IPS-NIHi11 (cell line): ENCODE measurements around the gene PNKP.
A peak's percentile ranks its signal among the peaks of the same experiment; 100 is the strongest.

ENCODE experiments used
- DNase-seq: peaks from one replicate; pipeline ENCODE4 v3.0.0; 2012; ENCODE audit warnings: mixed read lengths, low spot score

The PNKP gene

DNA sequence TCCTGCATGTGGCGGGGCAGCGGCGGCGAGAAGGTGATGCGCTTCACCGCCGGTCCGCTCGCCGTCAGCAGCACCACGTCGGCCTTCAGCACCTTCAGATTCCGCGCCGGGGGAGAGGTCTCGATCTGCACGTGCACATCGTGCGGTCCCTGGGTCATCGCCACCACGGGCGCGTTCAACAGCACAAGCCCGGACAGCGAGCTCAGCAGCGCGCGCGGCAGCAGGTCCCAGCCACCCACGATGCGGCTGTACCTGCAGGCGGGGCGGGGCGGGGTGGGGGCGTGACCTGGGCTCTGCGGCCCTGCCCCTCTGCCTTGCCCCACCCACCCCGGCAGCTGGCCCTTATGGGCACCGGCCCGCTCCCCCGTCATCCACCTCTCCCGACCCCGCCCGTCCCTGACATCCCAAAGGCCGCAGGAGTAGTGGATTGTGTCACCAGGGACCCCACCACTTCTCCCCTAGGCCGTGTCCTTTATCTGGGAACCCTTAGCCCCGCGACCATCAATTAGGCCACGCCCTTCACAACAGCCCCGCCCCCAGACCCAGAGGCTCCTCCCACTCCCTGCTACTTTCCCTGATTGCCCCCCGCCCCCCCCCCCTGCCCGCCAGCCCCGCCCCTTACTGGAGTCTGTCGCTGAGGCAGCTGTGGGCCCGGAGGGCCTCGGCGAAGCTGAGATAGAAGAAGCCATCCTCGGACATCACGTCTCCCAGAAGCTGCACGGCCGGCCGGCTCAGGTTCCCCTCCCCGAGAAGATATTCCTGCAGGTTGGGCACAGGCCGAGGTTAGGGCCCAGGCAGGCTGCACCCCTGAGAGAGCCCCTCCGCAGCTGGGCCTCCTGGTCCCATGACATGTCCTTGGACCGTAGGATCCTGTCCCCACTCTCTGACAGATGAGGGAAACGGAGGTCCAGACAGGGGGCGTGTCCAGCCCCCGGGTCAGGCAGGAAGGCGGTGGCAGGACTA, 23.3 kb upstream of the PNKP start:
- peak; percentile 91 for DNase-seq

DNA sequence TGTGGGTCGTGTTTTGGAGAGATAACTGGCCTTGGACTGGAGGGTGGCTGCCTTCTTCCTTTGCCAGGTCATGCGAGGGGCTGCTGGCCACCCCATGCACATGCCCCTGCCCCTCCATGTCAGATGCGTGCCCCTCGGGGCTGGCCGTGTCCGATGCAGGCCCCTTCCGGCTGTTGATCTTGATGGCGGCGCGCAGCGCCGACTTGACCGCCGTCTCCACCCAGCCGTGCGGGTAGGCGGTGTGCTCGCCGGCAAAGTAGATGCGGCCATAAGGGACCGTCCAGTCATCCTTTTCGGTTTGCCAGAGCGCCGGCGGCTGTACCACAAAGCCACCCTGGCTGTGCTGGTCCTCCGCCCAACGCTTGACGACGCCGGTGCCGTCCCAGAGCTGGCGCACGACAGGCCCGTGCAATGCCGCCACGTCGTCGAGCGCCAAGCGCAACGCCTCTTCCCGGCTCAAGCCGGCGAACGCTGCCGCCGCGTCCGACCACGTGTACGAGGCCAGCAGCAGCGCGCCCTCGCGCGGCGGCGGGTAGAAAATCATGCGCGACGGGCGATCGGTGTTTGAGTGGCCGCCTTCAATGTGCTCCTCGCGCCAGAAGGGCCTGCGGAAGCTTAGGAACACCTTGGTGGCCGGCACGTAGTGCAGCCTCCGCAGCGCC, 22.4 kb upstream of the PNKP start:
- DNase-seq = peak; percentile 84

- no peak for DNase-seq
These were observed 21.8 kb upstream of the PNKP start for GRCh38 chr19:49889038-49889686.

DNA sequence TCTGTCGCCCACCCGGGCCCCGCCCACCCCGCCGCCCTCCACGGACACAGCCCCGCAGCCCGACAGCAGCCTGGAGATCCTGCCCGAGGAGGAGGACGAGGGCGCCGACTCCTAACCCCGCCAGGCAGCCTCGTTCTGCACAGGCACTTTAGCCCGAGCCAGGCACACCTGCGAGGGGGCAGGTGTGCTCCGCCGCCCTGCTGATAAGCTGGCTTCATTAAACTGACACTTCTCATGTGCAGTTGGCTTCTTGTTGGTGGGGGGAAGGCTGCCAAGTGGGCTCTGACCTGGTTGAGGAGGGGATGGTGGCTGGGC, 21.1 kb upstream of the PNKP start:
- no peak for DNase-seq

DNA sequence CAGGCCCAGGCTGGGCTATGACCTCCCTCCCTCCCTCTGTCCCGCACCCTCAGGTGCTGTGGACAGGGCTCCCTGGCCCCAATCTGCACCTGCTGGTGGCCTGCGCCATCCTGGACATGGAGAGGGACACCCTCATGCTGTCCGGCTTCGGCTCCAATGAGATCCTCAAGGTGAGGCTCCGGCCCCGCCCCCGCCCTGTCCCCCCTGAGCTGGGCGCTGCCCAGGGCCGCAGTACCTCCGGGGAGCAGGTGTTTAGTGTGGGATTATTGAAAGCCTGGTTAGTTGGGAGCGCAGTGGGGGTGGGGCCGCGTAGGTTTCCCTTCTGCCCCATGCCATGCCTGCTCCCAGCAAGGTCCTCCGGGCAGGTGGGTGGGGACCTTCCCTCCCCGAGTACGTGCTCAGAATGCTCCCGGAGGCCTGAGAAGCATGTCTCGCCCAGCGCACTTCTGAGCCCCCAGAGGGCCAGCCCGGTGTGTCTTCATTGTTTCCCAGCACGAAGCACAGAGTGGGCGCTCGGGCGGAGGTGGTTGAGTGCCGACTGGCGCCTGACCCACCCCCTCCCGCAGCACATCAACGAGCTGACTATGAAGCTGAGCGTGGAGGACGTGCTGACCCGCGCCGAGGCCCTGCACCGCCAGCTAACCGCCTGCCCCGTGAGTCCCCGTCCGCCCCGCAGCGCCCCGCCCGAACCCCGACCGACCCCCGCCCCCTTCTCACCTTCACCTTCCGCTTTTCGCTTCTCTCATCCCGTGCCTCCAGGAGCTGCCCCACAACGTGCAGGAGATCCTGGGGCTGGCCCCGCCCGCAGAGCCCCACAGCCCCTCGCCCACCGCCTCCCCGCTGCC, 20.5 kb upstream of the PNKP start:
- no peak for DNase-seq

GRCh38 chr19:49887037-49887664, 19.8 kb upstream of the PNKP start:
- no peak for DNase-seq

- DNase-seq = no peak
These were observed 17.4 kb upstream of the PNKP start for GRCh38 chr19:49884760-49885159.

DNA sequence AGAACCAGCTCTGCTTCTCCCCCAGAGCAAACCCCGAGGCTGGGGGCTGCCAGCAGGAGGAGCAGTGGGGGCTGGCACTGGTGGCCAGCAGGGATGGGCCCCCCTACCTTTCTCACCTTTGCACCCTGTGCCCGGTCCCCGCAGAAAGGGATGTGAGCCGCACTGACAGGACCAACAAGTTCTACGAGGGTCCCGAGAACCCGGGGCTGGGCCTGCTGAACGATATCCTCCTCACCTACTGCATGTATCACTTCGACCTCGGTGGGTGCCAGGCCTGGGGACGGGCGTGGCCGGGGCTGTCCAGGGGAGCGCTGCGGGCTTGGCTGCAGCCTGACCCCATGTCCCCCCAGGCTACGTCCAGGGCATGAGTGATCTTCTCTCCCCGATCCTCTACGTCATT, 16.7 kb upstream of the PNKP start:
- no peak for DNase-seq

GRCh38 chr19:49883094-49883493, 15.7 kb upstream of the PNKP start:
- DNase-seq = no peak

DNA sequence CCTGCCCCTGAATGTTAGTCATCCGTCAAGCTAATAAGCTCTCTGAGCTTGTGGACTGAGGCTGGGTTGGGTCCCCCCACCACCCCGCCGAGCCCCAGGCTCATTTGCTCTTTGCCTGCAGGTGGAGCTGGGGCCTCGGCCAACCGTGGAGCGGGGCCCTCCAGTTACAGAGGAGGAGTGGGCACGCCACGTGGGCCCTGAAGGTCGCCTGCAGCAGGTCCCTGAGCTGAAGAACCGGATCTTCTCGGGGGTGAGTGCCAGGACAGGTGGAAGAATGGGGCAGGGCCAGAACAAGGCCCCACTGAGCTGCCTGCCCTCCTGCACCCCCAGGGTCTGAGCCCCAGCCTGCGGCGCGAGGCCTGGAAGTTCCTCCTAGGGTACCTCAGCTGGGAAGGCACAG, 15.3 kb upstream of the PNKP start:
- no peak for DNase-seq

- DNase-seq = peak; percentile 67
These were observed 14.5 kb upstream of the PNKP start for GRCh38 chr19:49881672-49882394.

DNA sequence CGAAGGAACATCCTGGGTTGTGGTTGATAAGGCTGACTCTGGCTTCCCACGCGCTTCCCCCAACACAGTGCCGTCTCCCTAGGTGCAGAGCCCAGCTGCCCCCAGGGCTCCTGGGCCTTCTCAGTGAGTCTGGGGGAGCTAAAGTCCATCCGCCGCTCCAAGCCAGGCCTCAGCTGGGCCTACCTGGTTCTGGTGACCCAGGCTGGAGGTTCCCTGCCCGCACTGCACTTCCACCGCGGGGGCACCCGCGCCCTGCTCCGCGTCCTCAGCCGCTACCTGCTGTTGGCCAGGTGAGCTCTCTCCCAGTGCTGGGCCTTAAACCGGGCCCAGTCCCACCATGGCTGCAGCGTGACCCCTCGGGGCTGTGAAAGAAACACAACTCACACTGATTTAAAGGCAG, 13.8 kb upstream of the PNKP start:
- no peak for DNase-seq

- no peak for DNase-seq
These were observed 12.9 kb upstream of the PNKP start for GRCh38 chr19:49880162-49880869.

DNA sequence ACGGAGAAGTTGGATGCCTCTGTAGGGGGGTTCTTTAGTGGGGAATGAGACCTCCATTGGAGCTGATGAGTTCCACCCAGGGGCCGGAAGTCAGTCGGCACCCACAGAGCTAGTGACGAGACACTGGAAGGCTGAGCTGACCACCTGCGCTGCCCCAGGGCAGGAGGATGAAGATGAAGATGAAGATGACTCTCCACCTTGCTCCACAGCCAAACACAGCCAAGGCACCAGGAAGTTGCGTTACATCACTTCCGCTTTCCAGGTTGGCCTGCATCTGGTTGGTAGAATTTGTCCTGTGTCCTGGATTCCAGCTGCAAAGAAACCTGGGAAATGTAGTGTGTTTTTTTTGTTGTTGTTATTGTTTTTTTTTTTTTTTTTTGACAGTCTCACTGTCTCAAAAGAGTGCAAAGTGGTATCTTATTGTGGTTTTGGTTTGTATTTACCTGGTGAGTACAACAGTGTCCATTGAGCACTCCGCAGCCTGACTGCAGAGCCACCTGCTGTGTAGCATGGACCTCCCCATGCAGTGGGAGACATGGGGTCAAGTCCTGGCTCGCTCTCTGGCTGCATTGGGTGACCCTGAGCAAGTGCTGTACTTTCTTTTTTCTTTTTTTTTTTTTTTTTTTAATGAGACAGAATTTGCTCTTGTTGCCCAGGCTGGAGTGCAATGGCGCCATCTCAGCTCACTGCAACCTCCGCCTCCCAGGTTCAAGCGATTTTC, 12.0 kb upstream of the PNKP start:
- DNase-seq = no peak

GRCh38 chr19:49878744-49879070, 11.3 kb upstream of the PNKP start:
- no peak for DNase-seq

DNA sequence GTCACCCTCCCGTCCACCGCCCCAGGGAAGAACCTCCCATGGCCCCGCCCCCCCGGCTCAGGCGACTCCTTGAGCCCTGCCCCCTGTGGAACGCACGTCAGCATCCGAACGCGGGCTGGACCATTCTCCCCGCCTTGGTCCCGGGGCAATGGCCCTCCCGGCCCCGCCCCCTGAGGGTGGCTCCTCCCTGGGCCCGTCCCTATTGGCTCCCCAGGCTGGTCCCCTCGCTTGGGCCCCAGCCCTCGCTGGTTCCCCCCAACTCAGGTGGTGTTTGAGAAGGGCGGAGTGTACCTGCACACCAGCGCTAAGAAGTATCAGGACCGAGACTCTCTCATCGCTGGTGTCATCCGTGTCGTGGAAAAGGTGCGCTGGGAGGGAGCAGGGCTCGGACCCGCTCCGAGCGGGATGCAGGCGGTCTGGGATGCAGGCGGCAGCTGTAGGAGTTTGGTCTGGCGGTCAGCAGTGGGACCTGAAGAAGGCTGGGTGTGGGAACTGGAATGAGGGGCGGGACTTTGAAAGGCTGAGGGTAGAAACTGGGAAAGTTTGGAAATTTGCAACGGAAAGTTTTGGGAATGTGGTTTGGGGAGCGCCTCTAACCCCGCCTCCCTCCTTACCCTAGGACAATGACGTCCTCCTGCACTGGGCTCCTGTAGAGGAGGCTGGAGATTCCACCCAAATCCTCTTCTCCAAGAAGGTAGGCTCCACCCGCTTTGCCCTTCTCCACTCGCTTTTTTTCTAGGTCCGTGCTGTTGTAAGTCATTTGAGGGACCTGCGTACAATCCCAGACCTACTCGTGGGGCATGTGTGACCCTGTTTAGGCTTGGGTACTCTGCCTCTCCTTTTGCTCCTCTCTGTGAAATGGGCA, 10.7 kb upstream of the PNKP start:
- DNase-seq = peak; percentile 97

- DNase-seq = peak; percentile 83
These were observed 9.9 kb upstream of the PNKP start, which contains the start of the genes AKT1S1 and TBC1D17 for GRCh38 chr19:49877020-49877878. Gene AKT1S1 (minus strand): TSS chr19:49877355. CDS start chr19:49873295, 4,060 bp downstream. Gene TBC1D17 (plus strand): TSS chr19:49877702. CDS start chr19:49877724, 22 bp downstream.
